Esophagus muscularis mucosa (tissue), 4 donors: Measurements from ENCODE around the gene UROC1. TPM values are rescaled to one million over a fixed set of nuclear protein-coding genes. Genes with fewer than 3 reads are reported as not detected.

Source experiments
- DNase-seq: peaks from one replicate; pipeline ENCODE4 v3.0.0-alpha.2; 2017; ENCODE audit errors: extremely low spot score
- H3K27ac ChIP-seq, 4 donors: fragments of 200-600 bp; sonication (generic); replicated peaks in 1 of 4; 1 replicate in 3 of 4; 2 replicates in 1 of 4; pipeline ENCODE4 v1.5.1; 2016 to 2019; ENCODE audit warnings: mild to moderate bottlenecking in 1 of 4
- H3K27me3 ChIP-seq, 4 donors: fragments of 200-600 bp; sonication (generic); one replicate each; pipeline versions ENCODE4 v1.5.1 to v1.6.0; 2016 to 2019
- H3K36me3 ChIP-seq, 4 donors: fragments of 200-600 bp; sonication (generic); one replicate each; pipeline ENCODE4 v1.5.1; 2016 to 2019
- H3K4me1 ChIP-seq, 4 donors: fragments of 200-600 bp; sonication (generic); one replicate each; pipeline ENCODE4 v1.5.1; 2016 to 2019
- H3K4me3 ChIP-seq, 4 donors: fragments of 200-600 bp; sonication (generic); 1 replicate in 2 of 4; 2 replicates in 2 of 4; pipeline ENCODE4 v1.5.1; 2016 to 2019; ENCODE audit warnings: mild to moderate bottlenecking in 4 of 4, moderate library complexity in 1 of 4
- H3K9me3 ChIP-seq, 4 donors: fragments of 200-600 bp; sonication (generic); 1 replicate in 3 of 4; 2 replicates in 1 of 4; pipeline ENCODE4 v1.5.1; 2016 to 2019
- CTCF ChIP-seq, 3 experiments: fragments of 200-600 bp in 2 of 3; fragments of 450-650 bp in 1 of 3; sonication (generic) in 2 of 3; IDR thresholded peaks; one replicate each; pipeline ENCODE4 v1.5.1; 2017 to 2019; ENCODE audit warnings: antibody characterized with exemption in 3 of 3, mild to moderate bottlenecking in 2 of 3, moderate library complexity in 1 of 3
- EP300 ChIP-seq: sonication (generic); formaldehyde crosslinking; IDR thresholded peaks from one replicate; pipeline ENCODE4 v1.6.1; 2017; ENCODE audit warnings: antibody characterized with exemption
- POLR2A ChIP-seq: fragments of 450-650 bp; IDR thresholded peaks from one replicate; pipeline ENCODE4 v1.6.1; 2017; ENCODE audit warnings: antibody characterized with exemption, moderate library complexity, mild to moderate bottlenecking, low read depth
- POLR2AphosphoS5 ChIP-seq, 2 donors: sonication (generic); formaldehyde crosslinking; IDR thresholded peaks; one replicate each; pipeline ENCODE4 v1.6.1; 2017; ENCODE audit warnings: antibody characterized with exemption in 2 of 2
- WGBS: methylation state at CpG from one replicate; pipeline ENCODE4 v1.1.5; 2018; 5-methylcytosine and 5-hydroxymethylcytosine counted together
- intact Hi-C: fragments of 100-400 bp; cut with DNase I; formaldehyde crosslinking; loops from one replicate; pipeline ENCODE4 v1.15.1; 2023
- total RNA-seq, 4 donors: library from RNA; depleted of rRNA; stranded (reverse); fragments of >200 nt; gene quantifications; one replicate each; pipeline versions ENCODE4 v1.1.0 to v1.2.1, GENCODE V29; 2016

UROC1 gene
- total RNA-seq, 4 donors from 2014 or later, result not detected

- Histone ChIP-seq H3K4me3 (no peak overlapping the region), H3K36me3 (peaks cover 49 to 94% (median 81%) of the 10 kb centered on the region in 4 donors), H3K9me3 (no peaks in the 10 kb centered on the region), H3K4me1 (peaks cover 0 to 14% (median 1%) of the 10 kb centered on the region in 4 donors), H3K27ac (no peak overlapping the region), H3K27me3 (no peaks in the 10 kb centered on the region)
- intact Hi-C loops, result no loop called here
- TF ChIP-seq POLR2AphosphoS5 (IDR thresholded peaks at IDR 0.05) (no peak), CTCF (IDR thresholded peaks at IDR 0.05) (no peak), POLR2A (no peak), EP300 (no peak)
- WGBS, result 83% methylated on average over 7 of the region's 7 CpGs
- no peak for DNase-seq
These were observed 58.3 kb downstream of the UROC1 start for GRCh38 chr3:126459111-126459762.

GRCh38 chr3:126456766-126457388 lies 60.7 kb downstream of the UROC1 start:
- WGBS, result 91% methylated on average over 10 of the region's 12 CpGs

GRCh38 chr3:126456211-126456610 lies 61.4 kb downstream of the UROC1 start:
- H3K4me3 ChIP-seq, result no peak overlapping the region
- no peak overlapping the region for H3K27ac ChIP-seq
- H3K27me3 ChIP-seq, result no peaks in the 10 kb centered on the region
- H3K36me3 ChIP-seq, result peaks cover 42 to 92% (median 67%) of the 10 kb centered on the region in 4 donors
- TF ChIP-seq POLR2A, result no peak
- no peak for TF ChIP-seq EP300
- TF ChIP-seq POLR2AphosphoS5 (IDR thresholded peaks at IDR 0.05), result no peak
- TF ChIP-seq CTCF (IDR thresholded peaks at IDR 0.05), result no peak
- DNase-seq, result no peak
- H3K9me3 ChIP-seq, result no peaks in the 10 kb centered on the region
- intact Hi-C loops, result no loop called here
- peaks cover 0 to 12% (median 0%) of the 10 kb centered on the region in 4 donors for H3K4me1 ChIP-seq
- WGBS, result 100% methylated on average over 3 of the region's 4 CpGs

More at GRCh38 chr3:126456766-126457388, 60.7 kb downstream of the UROC1 start:
- intact Hi-C loops, result no loop called here
- Histone ChIP-seq H3K4me3 (no peak overlapping the region), H3K27me3 (no peaks in the 10 kb centered on the region), H3K36me3 (peaks cover 42 to 92% (median 67%) of the 10 kb centered on the region in 4 donors), H3K9me3 (no peaks in the 10 kb centered on the region), H3K4me1 (peaks cover 0 to 12% (median 1%) of the 10 kb centered on the region in 4 donors), H3K27ac (no peak overlapping the region)
- DNase-seq, result no peak
- TF ChIP-seq EP300 (no peak), POLR2A (no peak), CTCF (IDR thresholded peaks at IDR 0.05) (no peak), POLR2AphosphoS5 (IDR thresholded peaks at IDR 0.05) (no peak)

- intact Hi-C loops, result no loop called here
- 84% methylated on average over 6 of the region's 6 CpGs for WGBS
- DNase-seq, result no peak
These were observed 63.0 kb downstream of the UROC1 start for GRCh38 chr3:126454437-126455198.

More at GRCh38 chr3:126454437-126455198, 63.0 kb downstream of the UROC1 start:
- Histone ChIP-seq H3K4me3 (no peak overlapping the region), H3K27me3 (no peaks in the 10 kb centered on the region), H3K9me3 (no peaks in the 10 kb centered on the region), H3K27ac (no peak overlapping the region), H3K36me3 (peaks cover 31 to 90% (median 67%) of the 10 kb centered on the region in 4 donors), H3K4me1 (peaks cover 0 to 12% (median 0%) of the 10 kb centered on the region in 4 donors)
- no peak for TF ChIP-seq POLR2A
- TF ChIP-seq EP300, result no peak
- no peak for TF ChIP-seq CTCF (IDR thresholded peaks at IDR 0.05)
- no peak for TF ChIP-seq POLR2AphosphoS5 (IDR thresholded peaks at IDR 0.05)
